LNCaP clone FGC (cell line): ENCODE data around the gene SSTR4.

Experiments
- DNase-seq: peaks from one replicate; pipeline ENCODE4 v3.0.0-alpha.2; 2011; ENCODE audit warnings: low read depth
- H3K4me3 ChIP-seq: 2 replicates; pipeline ENCODE4 v1.5.1; 2011; ENCODE audit warnings: mild to moderate bottlenecking, low read depth, low read length, control low read depth
- CTCF ChIP-seq: IDR thresholded peaks from 2 replicates; pipeline ENCODE4 v1.5.1; 2012; ENCODE audit warnings: mild to moderate bottlenecking; ENCODE audit not compliant: control insufficient read depth, insufficient read depth; ENCODE audit errors: extremely low read depth

Gene SSTR4

DNA sequence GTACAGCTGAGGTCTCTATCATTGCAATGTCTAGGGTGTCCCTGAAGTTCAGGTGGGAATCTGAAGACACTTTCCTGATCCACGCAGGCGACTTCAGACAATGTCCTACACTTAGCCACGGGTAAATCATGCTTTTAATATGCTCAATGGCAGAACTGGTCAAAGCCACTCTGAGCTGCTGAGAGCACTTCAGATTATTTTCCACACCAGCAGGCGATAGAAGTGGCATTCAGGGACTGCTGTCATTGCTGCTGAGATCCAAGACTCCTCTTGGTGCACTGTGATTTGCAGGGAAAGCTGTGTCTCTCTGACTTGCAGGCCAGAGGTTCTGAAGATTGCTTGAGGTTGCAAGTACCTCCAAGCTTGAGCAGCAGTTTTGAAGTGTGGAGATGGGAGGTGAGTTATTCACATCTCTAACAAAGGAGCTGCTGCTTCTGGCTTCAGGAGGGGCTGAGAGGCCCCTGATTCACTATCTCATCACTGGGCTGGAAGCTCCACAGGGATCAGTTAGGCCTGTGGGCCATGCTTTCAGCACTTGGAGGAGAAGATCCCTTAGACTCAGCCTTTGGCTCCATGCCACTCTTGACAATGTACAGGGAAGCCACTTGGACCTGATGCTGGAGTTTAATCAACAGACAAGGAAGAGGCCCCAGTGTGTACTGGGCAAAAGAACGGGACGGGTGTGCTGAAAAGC, 2.9 kb upstream of the SSTR4 start:
- DNase-seq: no peak
- no peak overlapping the region for H3K4me3 ChIP-seq
- TF ChIP-seq CTCF: no peak

- no peak overlapping the region for H3K4me3 ChIP-seq
- TF ChIP-seq CTCF: no peak
- no peak for DNase-seq
Measured at GRCh38 chr20:23032750-23033078, 2.4 kb upstream of the SSTR4 start.

DNA sequence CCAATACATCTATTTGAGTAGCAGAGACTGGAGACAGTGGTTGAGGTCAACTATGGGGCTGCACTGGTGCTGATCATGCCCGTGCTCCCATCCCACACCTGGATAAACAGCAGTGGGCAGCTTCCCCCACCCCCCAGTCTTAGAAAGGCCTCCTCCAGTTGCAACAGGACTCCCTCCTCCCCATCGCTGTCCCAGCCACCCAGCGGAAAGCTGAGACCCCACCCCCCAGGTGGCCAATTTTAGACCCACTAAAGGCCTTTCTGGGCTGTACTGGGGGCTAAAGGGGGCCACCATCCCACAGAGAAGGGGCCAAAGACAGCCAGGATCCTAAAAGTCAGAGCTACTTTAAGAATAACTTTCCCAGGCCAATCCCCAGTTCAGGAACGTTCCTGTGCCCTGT, 1.2 kb upstream of the SSTR4 start:
- no peak for DNase-seq
- H3K4me3 ChIP-seq: no peak overlapping the region
- no peak for TF ChIP-seq CTCF

GRCh38 chr20:23035731-23036130, 619 bp downstream of the SSTR4 start:
- no peak for DNase-seq
- no peak for TF ChIP-seq CTCF
- H3K4me3 ChIP-seq: no peak overlapping the region

- no peak for TF ChIP-seq CTCF
- DNase-seq: no peak
- H3K4me3 ChIP-seq: no peak overlapping the region
Measured at GRCh38 chr20:23036371-23036770, 1.3 kb downstream of the SSTR4 start.

- no peak for TF ChIP-seq CTCF
- H3K4me3 ChIP-seq: no peak overlapping the region
- DNase-seq: no peak
Measured at GRCh38 chr20:23037017-23037481, 1.9 kb downstream of the SSTR4 start.
